GM21447 (cell line): ENCODE results near the gene OPRM1.
"Not testable (repeated sequence)": the region's sequence is repeated elsewhere in the genome, so short reads cannot be mapped to it uniquely, and the experiment has no call there.

Experiments used
- ATAC-seq: cut with Tn5 transposase; IDR thresholded peaks from one replicate; pipeline ENCODE4 v1.9.1; 2021; ENCODE audit not compliant: unreplicated experiment

OPRM1 gene

DNA sequence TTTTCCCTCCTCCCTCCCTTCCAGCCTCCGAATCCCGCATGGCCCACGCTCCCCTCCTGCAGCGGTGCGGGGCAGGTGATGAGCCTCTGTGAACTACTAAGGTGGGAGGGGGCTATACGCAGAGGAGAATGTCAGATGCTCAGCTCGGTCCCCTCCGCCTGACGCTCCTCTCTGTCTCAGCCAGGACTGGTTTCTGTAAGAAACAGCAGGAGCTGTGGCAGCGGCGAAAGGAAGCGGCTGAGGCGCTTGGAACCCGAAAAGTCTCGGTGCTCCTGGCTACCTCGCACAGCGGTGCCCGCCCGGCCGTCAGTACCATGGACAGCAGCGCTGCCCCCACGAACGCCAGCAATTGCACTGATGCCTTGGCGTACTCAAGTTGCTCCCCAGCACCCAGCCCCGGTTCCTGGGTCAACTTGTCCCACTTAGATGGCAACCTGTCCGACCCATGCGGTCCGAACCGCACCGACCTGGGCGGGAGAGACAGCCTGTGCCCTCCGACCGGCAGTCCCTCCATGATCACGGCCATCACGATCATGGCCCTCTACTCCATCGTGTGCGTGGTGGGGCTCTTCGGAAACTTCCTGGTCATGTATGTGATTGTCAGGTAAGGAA, at the start of gene OPRM1:
TSS of gene OPRM1 (plus strand) at position 10 of the 612 bp plus-strand sequence. CDS start at position 315, 305 bp downstream.
- ATAC-seq = no peak

DNA sequence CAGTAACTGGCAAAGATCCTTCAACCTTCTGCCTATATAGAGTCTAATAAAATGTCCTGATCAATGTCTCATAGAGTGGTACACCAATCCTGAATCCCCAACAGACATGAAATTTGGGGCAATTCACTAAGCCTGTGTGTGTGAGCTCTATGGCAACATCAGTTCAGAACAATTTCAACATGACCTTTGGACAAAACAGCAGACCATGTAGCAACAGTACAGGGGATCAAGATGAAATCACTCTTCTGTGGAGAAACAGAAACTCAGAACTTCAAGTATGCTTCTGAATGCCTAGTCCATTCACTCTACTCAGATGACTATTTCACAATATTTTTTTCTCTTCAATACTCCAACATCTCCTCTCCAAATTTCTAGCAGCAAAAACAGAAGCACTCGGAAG, 49.1 kb upstream of the OPRM1 start:
- ATAC-seq = no peak

DNA sequence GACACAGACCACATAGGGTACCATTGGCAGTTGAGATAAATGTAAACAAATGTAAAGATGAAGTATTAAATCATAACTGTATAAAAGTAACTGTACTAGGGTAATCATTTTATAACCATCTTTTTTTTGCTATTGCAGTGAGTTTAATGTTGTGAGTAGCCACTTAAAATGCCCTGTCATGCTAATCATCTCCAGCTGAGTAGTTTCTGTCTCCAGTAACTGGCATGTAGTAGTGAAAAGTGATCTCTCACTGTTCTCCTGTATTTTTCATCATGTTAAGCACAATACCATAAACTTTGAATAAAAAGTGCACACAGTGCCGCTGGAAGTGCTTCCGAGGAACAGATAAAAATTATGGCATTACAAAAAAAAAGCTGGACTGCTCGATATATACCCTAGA, 45.0 kb upstream of the OPRM1 start:
- no peak for ATAC-seq

DNA sequence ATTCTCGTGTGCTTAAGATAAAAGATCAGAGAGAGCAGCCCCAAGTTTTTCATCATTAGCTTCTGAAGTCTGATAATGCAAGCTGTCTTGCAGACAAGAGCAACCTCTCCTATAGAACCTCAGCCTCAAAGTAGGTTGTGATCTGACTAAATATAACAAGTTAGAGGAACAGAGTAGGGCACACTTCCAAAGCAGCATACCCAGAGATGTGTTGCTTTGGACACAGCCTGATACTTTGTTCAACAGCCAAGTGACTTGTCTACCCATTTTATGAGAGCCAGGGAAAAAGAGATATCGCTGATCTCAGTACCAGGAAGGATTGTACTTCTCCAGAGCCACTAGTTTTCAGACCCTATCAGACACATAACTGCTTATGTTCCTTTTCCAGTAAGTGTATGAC, 44.2 kb upstream of the OPRM1 start:
- ATAC-seq = no peak

DNA sequence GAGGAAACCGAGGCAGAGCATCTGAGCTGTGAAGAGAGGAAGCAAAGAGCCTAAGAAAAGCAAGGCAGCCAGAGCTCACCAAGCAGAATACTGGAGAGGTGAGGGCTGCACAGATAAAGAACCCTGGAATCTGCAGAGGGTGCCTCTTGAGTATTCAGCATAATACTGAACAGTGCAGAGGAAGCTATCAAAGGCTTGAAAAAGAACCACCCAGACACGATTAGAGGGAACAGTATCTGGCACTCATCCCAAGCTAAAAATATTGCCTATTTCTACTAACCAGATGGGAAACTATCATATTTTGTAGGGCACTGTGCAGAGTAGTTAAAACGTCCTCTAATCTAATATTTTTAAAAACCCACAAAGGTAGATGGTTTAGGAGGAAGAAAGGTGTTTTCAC, 41.8 kb upstream of the OPRM1 start:
- ATAC-seq = no peak

DNA sequence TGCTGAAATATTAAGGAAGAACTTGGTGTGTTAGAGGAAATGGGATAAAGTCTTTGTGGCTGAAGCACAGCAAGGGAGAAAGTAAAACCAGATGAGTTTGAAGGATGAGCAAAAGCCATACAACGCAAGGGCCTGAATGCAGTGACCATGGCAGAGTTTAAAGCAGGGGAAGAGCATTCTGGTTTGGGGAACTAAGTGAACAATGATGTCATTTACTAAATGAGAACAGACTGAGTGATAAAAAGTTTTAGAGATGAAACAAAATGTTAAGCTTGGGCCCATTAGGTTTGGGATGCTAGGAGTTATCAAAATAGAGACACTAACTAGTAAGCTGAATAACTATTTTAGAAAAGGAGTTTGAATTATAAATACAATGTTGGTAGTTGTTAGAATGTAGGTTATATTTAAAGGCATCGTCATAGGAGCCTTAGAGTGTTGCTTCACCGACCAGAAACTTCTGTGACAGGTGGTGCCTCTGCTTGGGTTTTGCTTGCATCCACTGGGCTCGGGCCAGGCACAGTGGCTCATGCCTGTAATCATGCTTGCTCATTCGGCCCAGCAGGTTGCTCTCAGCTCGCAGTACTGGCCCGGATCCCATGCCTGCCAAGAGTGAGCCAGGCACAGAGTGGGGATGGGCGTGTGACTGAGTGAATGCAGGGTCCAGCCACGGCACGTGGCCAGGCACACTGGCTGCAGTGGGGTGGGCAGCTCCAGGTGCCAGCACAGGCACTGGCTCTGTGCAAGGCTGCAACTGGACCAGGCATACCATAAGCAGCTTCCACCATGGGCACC, 37.4 kb upstream of the OPRM1 start:
- no peak for ATAC-seq

DNA sequence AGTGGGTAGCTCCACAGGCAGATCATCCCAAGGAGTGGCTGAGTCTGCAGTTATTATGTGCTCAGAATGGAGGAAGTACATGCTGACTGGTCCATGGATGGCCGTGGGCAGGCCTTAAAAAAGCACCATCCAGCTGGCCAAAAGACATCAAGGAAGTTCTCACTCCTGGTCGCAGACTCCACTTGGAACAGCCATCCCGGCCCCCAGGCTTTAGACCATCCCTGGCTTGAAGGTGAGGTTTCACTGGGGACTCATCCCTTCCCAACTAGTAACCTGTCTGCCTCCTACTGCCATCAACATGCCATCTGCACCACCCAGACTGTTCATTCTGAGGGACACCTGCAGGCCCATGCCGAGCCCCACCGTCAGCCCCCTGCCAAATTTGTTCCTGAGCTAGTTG, 36.1 kb upstream of the OPRM1 start:
- ATAC-seq = no peak

DNA sequence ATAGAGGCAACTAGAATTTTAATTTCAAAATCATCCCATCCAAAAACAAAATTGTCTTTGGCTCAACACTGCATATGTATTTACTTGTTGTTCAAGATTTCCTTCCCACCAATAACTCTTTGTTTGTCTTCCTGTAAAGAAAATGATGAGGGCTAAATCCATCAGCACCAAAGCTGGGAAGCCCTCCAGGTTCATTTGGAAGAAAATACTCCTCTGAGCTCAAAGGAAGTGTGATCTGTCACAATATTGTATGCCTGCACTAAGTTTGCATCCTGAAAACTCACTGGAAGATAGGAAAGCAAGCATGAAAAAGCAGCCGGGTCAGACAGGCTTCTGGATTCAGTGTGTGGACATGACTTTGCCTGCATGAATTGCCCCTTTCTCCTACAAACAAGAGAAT, 28.7 kb upstream of the OPRM1 start:
- no peak for ATAC-seq

DNA sequence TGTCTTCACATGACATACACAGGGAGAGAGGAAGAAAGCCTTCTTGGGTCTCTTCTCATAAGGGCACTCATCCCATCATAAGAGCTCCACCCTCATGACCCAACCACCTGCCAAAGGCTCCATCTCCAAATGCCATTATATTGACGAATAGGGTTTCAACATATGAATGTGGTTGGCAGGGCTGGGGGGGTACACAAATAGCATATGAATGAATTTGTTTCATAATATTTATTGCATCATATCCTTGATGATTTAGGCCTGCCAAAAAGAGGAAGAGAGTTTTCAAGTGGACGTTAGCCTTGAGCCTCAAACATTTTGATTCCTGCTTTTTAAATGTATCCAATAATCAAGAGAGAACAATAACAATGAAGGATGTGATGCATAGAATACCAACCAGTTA, 26.2 kb upstream of the OPRM1 start:
- ATAC-seq = no peak

DNA sequence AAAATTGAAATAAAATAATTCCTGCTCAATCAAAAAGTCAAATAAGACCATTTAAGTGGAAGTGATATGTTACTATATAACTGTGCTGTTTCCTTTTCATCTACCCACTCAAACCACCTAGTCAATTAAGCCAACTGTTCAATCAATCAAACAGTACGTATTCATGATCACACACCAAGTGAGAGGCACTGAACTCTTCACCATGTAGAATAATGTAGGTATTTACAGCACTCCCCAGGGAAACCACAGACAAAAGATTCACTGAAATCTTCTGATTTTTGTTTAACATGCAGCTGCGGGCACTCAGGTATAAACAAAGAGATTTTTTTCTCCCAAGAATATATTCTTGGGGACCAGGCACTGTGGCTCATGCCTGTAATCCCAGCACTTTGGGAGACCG, 21.3 kb upstream of the OPRM1 start:
- ATAC-seq = no peak

DNA sequence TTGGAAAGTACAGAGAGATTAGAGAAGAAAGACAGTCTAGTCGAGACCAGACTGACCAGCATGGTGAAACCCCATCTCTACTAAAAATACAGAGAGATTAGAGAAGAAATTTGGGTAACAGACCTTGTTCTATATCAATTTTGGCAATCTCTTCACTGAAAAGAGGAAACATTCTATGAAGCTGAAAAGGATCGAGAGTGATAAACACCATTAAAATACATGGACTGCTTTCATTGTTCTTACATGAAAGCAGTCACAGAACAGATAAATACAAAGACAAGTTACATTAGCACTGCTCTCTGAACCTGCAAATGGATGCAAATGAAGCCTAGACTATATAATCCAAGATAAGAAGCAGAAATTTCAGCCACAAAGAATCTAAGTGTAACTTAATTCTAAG, 8.4 kb upstream of the OPRM1 start:
- ATAC-seq = no peak

DNA sequence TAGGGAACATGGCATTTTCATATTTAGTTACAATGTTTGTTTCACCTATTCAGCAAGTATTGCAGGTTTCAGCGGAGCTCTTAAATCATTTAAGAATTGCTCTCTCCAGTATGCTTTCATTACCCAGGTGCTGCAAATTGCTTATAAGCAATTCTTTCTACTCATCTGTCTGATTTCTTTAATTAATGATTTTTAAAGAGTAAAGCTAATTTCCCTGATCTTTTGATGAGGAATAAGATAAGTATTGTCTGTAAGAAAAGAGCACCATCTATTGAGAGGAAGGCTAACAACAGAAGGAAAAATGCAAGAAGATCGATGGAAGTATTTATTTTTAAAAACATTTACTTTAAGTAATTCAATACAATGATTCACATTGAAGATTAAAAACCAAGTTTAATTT, 2.0 kb downstream of the OPRM1 start:
- no peak for ATAC-seq

DNA sequence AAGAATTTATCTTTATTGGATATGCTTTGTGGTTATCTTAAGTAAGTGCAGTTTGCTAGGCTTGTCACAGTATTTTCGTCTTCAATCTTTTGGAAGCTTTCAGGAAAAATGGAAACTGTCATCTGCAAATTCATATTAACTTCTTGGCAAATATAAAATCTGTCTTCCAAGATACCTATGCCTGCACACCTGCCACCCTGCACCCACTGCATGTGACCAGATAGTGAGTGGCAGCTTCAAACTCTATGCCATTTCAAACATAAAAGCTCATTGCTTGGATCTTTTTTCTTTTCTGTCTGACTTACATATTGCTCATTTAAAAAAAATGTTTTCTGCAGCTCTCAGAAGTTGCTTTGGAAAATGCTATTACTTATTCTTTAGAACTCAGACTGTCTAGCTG, 14.1 kb downstream of the OPRM1 start:
- no peak for ATAC-seq

DNA sequence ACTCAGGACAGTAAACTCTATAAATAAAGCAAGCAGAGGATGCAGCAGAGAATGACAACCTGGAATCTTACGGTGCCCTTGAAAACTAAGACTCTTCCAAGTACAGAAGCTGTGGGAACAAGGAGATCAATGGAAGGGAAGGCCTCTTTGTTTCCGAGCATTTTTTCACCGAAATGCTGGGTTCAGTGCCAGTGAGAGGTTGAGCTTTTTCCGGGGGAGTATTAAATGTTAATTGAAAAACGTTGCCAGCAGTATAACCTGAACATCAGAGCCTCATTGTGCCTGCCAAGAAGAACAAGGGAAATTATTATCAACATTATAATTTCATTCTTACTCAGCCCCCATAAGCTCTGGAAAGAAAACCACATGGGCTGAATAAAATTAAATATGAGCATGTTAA, 17.5 kb downstream of the OPRM1 start:
- ATAC-seq = no peak

DNA sequence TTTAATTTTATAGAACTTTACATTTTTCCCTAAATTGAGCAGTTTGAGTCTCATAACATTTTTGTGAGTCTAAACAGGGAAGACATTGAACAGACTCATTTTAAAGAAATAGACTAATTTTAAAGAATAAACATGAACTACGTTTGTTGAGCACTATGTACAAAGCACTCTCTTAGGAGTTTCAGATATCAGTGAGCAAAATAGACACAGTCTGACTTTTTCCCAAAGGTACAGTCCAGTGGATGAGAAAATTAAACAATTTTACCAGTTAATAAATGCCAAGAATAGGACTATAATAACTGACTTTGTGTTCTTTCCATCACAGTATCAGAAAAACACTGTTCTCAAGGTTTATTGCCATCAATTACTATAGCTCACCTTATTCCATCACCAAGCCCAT, 18.1 kb downstream of the OPRM1 start:
- ATAC-seq = no peak

DNA sequence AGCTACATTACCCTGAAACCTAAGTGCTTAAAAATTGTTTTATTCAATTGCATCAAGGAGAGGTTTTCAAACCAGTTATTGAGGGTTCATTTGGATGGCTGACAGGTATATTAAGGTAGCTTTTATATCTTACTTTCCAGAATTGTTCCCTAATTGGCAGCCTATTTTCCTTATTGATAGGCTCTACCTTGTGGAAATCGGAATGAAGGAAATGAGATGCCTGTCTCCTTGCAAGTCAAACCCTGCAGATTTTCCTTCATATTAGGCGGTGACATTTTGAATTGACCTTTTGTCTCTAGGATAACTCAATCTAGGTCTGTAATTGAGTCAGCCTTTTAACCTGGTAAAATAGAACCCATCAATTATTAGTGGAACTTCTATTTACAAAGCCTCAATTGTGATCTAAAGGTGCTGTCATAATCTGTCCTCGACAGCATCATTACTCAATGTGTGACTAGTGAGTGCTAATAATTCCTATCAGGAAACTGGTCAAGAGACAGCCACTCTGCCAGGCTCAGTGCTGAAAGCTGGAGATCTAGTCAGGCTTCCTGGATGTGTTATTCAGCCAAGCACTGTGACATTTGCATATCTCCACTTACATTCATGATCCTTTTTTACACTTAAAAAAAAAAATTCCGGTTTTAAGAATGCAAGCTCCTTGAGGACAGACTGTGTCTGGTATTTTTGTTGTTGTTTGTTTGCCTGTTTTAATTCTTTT, 20.1 kb downstream of the OPRM1 start:
- no peak for ATAC-seq

DNA sequence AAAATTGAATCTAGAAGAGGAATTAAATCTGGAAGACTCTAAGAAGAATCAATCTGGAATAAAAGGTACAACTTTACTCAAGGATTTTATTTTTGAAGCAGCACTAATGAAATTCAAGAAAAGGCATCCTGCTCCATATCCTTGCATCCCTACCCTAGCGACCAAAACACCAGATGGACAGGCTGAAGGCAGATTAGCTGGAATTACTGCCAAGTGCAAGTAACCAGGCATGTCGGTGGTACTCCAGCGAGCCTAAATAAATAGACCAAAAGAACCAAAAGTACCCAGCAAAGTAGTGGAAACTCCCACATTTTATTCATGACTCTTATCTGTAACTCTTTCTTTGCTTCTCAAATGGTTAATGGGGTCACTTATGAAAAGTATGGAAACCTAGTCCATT, 21.0 kb downstream of the OPRM1 start:
- ATAC-seq = no peak

DNA sequence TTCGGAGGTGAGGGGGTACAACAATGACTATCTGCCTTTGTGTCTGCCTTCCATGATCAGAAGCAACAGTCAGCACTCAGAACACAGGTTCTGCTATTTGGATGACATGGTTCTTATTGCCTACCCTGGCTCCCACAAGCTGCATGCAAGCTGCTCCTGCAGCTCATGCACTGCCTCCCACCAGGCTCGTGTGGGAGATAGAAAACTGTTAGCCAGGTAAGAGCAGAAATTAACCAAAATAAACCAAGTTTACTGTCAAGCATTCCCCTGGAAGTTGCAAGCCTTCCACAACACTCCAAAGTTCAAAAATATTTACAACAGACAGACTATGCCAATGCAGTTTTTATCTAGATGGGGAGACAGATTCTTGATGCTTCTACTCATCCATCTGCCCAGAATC, 31.0 kb downstream of the OPRM1 start:
- ATAC-seq = no peak

DNA sequence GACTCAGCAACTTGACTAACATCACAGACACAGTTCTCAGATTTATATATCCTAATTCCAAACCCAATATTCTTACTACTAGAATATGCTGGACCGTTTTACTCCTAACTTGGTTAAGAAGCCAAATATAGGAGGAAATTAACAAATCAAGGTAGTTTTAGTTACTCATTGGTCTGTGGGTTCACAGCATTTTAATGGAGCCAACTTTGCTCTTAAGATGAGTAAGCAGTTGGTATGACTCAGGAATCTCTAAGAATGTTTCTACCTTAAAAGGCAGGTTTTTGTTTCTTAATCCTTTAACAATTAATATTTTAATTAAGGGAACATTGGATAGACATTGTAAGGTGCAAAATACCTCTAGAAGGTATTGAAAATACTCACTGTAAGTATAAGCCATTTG, 31.6 kb downstream of the OPRM1 start:
- ATAC-seq = no peak

DNA sequence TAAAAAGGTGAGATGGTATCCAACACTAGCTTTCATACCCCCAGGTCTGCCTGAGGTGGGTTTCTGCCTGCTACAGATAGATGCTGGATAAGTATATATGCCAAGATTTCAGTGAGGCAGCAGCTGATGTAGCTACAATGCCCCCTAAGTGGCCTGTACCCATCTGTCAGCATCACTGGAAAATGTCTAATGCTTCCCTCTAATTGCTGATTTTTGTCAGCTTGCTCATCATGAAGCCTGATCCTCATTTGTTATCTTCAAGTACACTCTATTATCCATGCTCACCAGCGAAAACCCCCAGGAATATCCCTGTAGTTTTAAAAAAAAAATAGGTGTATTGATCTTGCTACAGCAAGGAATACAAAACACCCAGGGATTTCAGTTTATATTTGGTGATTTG, 32.2 kb downstream of the OPRM1 start:
- ATAC-seq = no peak

DNA sequence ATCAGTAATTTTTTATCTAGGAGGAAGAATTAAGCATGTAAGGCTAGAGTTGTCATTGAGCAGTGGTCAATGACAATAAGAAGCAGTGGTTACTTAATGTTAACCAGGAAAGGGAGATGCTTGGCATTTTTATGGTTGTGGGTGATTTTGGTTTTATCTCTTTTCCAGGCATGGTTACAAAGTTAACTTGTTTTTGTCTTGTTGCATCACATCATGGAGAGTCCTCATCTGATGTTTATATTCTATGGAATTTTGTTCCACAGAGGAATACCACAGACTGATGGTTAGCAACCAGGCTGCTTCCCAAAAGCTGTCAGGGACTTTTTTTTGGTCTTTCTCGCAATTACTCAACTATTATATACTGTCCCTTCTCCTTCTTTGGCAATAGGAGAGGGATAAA, 32.7 kb downstream of the OPRM1 start:
- no peak for ATAC-seq

DNA sequence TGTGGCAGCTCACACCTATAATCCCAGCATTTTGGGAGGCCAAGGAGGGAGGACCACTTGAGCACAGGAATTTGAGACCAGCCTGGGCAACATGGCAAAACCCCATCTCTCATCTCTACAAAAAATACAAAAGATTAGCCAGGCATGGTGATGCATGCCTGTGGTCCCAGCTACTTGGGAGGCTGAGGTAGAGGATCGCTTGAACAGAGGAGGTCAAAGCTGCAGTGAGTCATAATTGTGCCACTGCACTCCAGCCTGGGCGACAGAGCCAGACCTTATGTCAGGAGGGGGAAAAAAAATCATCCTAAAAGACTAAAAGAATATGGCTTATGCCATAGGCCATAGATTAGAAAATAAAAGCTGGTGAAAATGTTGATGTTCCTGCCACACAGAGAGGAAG, 39.6 kb downstream of the OPRM1 start:
- not testable (repeated sequence) for ATAC-seq
